GM19455 (cell line): ENCODE data around the gene KREMEN1.

Source experiments
- ATAC-seq: cut with Tn5 transposase; IDR thresholded peaks from one replicate; pipeline ENCODE4 v1.9.1; 2021; ENCODE audit not compliant: unreplicated experiment

Gene KREMEN1

GRCh38 chr22:29175312-29175835 is 102.5 kb downstream of the KREMEN1 start:
- no peak for ATAC-seq

DNA sequence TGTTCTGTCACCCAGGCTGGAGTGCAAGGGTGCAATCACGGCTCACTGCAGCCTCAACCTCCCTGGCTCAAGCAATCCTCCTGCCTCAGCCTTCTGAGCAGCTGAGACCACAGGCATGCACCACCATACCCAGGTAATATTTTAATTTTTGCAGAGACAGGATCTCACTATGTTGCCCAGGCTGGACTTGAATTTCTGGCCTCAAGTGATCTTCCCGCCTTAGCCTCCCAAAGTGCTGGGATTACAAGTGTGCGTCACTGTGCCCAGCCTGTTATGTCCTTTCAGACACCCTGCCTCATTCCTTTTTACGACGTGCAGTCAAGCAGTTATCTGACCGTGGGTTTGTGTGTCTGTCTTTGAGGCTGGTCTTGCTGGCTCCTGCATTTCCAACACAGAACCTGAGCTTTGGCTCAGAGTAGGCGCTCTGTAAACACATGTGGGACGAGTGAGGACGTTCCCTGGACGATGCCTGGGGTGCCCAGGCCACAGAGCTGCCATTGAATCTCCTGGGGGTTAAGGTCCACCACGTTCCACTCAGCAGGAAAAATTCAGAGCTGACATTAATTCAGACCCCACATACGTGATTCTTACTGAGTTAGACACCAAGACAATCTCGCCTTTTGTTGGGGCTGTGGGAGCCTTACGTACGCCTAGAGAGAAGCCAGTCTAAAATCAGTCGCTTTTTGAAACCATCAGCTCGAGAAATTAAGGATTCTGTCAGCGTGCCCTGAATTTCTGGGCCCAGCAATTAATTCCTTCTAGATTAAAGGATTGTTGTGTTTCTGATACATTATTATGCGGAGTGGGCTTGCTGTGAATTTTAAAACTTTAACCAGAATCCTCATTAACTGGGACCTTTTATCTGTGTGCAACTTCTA is 111.4 kb downstream of the KREMEN1 start:
- no peak for ATAC-seq

DNA sequence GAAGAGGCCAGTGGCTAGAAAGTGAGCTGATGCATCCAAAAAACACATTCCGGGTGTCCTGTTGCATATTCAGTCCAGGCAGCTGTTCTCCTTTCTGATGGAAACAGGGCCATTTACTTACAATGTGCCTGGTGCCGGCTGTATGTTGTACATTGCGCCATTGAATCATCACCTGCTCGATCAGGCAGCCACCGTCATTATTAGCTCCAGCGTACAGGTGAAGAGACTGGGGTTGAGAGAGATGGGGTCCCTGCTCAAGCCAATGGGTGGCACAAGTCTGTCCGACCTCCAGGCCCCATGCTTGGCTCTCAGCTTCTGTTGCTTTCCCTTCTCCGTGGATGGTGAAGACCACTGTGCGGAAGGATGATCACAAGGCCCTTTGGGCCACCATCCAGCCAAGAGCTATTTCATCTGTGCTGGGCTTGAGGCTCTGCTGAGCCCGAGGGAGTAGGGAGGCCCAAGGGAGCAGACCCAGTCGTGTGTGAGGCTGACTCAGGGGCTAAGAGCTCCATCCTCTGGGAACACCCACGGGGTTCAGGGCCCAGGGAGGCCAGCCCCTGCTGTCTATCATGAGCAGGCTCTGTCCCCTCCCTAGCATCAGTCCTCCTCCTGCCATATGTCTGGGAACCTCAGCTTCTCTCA is 112.1 kb downstream of the KREMEN1 start:
- no peak for ATAC-seq

DNA sequence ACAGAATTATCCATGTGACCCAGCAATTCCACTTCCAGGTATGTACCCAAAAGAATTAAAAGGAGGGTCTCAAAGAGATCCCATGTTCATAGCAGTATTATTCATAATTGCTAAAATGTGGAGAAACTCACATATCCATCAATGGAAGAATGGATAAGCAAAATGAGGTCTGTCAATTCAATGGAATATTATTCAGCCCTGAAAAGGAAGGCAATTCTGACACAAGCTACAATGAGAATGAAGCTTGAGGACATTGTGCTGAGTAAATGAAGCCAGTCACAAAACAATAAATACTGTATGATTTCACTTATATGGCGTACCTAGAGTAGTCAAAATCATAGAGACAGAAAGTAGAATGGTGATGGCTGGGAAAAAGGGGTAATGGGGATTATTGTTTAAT is 113.5 kb downstream of the KREMEN1 start:
- ATAC-seq: no peak

DNA sequence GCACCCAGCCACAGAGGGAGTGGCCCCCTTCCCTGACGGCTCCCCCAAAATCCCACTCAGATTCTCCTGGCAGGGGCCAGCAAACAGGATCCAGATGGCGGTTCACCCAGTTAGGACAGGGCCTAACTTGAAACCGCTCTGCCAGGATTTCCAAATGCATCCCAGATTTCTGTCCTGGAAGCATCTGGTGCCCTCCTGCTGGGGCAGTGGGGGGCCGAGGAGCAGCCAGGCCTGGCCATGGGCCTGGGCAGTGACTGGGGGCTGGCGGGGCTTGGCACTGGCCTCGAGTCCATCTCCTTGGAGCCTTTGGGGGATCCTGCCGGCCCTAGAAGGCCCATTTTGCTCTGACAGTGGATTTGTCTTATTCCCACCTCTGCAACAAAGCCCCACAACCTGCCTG is 115.0 kb downstream of the KREMEN1 start:
- no peak for ATAC-seq

DNA sequence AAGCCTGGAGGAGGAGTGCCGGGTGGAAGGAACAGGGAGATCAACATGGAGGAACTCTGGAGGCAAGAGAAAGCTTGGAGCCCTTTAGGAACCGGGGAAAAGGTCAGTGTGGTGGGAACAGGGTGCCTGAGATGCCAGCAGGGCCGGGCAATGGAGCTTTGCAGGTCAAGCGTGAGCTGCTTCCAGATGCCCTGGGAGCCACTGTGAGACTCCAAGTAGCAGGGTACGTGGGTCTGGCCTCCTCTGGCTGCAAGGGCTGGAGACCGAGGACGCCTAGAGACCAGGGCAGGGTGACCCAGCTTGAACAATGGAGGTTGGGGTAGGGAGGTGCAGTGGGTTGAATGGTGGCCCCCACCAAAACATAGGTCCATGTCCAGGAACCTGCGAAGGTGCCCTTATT is 117.2 kb downstream of the KREMEN1 start:
- ATAC-seq: no peak

DNA sequence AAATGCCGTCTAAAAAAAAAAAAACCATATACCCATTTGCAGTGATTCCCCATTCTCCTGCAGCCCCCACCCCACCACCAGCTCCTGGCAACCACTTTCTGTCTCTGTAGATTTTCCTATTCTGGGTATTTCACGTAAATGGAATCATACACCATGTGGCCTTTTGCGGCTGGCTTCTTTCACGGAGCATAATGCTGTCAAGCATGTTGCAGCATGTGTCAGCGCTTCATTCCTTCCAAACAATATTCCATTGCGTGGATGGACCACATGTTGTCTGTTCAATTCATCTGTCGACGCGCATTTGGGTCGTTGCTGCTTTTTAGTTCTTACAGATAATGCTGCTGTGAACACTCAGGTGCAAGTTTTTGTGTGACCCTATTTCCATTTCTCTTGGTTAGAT is 118.1 kb downstream of the KREMEN1 start:
- no peak for ATAC-seq

GRCh38 chr22:29193021-29193420 is 120.2 kb downstream of the KREMEN1 start:
- ATAC-seq: no peak

GRCh38 chr22:29194184-29194583 is 121.3 kb downstream of the KREMEN1 start:
- ATAC-seq: no peak

GRCh38 chr22:29195118-29195963 is 122.5 kb downstream of the KREMEN1 start:
- ATAC-seq: no peak

GRCh38 chr22:29195964-29196666 is 123.3 kb downstream of the KREMEN1 start:
- no peak for ATAC-seq

DNA sequence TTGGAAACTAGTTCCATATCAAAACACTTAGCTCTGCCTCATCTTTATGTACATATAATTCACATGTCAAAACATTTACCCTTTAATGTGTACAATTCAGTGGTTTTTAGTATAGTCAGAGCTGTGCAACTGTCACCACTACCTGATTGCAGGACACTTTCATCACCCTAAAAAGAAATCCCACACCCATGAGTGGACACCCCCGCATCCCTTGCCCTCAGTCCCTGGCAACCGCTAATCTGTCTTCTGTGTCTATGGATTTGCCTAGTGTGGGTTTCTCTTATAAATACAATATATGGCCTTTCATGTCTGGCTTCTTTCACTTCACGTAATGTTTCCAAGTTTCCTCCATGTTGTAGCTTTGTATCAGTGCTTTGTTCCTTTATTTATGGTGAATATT is 124.3 kb downstream of the KREMEN1 start:
- no peak for ATAC-seq

- no peak for ATAC-seq
Measured at GRCh38 chr22:29198240-29198639, 125.4 kb downstream of the KREMEN1 start.

DNA sequence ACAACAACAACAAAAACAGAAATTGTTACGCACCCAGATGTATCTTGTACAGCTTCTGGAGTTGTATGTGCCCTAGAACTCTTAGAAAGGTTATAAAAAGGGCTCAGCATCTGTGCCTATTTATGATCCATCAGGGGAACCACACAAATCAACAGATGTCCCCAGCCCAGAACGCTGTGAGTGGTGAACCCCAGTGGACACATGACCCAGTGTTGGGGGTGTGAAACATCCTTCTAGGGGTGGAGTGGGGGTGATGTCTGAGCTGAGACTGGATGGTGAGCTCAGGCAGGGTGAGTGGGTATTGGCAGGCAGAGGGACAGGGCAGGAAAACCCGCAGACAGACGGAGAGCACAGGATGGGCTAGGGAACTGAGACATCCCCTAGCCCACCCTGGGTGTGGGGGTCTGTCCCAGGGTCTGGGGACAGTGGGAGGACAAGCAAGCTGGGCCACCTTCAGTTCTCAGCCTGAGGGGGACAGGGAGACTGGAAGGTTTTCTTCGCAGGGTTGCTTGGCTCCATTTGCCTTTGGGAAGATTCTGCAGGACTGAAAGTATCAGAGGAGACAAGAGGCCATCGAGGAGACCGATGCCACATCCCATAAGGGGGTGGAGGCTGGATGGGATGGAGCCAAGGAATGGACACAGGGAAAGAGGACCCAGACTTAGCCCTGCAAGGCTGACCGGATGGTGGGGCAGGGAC is 127.0 kb downstream of the KREMEN1 start:
- no peak for ATAC-seq

DNA sequence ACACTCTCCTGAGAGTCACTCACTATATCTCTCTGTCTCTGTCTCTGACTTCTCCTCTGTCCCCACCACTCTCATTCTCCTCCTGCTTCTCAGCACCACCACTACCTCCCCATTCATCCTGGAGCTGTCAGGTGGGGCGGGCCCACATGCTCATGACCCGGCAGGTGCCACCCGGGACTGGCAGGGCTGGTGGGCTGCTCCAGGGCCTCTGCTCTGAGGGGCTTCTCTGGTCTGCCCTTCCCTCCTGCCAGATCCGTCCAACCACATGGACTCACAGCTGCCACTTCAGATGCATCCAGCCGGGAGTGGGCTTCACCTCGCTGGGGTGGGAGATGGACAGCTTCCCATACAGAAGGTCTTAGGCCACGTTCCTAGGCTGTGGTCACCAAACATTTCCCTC is 128.1 kb downstream of the KREMEN1 start:
- no peak for ATAC-seq

DNA sequence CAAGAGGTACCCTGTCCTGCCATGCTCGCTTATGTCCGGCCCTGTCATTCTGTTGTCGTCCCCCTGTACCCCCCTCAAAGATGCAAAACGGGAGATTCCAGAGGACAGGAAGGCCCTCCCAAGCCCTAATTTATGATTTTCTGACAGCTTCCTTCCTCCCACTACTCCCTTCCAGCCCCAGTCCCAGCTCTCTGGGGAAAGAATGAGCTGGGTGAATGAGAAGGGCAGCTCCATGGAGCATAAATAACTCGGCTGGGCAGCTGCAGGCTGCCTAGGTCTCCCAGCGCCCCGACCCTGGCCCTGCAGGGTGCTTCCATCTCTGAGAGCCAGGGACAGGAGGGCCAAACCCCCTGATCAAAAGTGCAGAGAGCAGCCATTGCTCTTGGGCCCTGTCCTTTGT is 128.9 kb downstream of the KREMEN1 start:
- no peak for ATAC-seq

- ATAC-seq: peak; percentile 56
Measured at GRCh38 chr22:29202212-29203192, 129.7 kb downstream of the KREMEN1 start.

DNA sequence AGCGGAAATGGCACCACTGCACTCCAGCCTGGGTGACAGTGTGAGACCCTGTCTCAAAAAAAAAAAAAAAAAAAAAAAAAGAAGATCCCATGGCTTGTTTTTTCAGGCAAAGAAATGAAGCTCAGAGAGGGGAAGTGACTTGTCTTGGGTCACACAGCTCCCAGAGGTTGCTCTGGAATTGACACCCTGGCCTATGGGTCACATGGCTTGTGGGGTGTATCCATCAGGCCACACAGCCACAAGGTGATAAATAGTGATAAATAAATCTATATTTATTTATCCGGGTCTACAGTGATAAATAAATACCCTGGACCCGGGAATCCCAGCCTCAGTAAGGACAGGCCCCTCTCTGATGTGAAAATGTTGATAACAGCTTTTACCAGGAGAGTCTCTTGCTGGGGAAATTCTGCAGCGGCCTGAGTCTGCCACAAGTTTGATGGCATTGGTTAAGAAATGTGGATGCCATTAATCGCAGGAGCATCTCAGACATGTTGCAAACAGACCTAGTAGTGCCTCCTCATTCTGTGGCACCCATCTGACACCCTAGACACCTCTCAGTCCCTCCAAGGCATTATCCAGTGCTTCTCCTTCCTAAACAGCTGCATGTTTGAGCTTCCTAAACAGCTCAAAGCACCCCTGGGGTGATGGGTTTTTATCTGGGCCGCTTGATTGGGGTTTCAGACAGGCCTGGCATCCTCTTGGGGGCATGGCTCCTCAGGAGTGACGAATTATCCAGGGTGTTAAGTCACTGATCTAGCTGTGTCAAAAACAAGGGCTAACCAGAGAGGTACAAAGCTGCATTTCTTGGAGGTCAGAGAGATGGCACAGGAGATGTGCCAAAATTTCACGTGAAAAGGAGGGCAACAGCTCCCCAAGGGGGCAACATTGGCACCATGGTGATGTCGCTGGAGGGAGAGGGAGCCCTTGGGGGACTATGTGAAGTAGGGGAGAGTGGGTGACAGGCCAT is 130.9 kb downstream of the KREMEN1 start:
- no peak for ATAC-seq
